GM12873 (cell line): ENCODE results near the gene DNTT.

ENCODE experiments used
- TF ChIP-seq, protein P1 (sequence below): IDR thresholded peaks from 2 replicates; pipeline ENCODE4 v1.5.1; 2012; ENCODE audit warnings: low read depth, mild to moderate bottlenecking, moderate library complexity, low read length, control low read depth; ENCODE audit not compliant: insufficient read depth; ENCODE audit errors: missing control alignments

Gene DNTT

GRCh38 chr10:96263176-96263575 lies 41.1 kb upstream of the DNTT start:
- TF ChIP-seq, protein P1, sequence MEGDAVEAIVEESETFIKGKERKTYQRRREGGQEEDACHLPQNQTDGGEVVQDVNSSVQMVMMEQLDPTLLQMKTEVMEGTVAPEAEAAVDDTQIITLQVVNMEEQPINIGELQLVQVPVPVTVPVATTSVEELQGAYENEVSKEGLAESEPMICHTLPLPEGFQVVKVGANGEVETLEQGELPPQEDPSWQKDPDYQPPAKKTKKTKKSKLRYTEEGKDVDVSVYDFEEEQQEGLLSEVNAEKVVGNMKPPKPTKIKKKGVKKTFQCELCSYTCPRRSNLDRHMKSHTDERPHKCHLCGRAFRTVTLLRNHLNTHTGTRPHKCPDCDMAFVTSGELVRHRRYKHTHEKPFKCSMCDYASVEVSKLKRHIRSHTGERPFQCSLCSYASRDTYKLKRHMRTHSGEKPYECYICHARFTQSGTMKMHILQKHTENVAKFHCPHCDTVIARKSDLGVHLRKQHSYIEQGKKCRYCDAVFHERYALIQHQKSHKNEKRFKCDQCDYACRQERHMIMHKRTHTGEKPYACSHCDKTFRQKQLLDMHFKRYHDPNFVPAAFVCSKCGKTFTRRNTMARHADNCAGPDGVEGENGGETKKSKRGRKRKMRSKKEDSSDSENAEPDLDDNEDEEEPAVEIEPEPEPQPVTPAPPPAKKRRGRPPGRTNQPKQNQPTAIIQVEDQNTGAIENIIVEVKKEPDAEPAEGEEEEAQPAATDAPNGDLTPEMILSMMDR: no peak

DNA sequence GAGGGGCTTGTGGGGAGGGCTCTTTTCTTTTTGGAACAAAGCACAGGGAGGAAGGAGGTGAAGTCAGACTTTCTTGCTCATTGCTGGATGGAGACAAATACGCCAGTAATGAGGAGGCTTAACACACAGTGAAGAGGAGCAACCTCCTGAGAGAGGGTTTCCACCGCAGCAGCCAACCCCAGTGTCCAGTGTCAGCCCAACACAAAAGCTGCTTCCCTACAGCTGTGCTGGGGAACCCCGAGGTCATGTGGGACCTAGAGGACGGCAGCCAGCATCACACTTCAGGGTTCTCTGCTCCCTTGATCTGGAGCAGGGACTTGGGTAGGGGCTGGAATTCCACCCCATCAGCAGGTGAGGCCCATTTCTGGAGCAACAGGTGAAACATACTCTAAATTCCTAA lies 40.6 kb upstream of the DNTT start:
- TF ChIP-seq, protein P1: no peak

- TF ChIP-seq, protein P1: no peak
These were observed 39.3 kb upstream of the DNTT start for GRCh38 chr10:96264938-96265337.

DNA sequence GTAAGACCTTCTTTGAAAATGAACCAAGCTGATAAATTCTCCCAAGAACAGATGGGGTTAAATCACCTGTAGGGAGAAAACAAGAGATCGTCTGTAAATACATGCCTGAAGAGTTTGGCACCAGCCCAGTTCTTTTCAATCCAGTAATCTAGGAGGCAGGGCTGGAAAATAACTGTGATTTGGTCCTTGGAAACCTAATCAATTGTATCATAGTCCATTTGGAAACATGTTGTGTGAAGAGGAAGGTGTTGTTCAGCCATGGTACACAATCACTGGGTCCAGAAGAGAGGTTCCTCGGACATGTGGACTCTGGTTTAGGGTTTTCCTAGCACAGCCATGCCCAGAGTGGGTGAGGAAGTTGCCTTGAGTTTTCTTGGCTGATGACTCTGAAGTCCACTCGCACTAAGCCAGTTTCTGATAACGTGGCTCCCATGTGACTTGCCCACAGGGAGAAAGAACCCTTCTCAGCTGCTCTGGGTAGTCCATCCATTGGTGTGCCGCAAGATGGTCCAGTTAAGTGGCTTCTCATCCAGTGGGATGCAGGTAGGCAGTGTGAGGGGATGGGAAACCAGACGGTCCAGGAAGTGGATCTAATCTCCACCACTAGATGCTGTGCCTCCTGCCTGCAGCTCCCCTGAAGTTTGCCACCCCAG lies 38.0 kb upstream of the DNTT start:
- TF ChIP-seq, protein P1: no peak

DNA sequence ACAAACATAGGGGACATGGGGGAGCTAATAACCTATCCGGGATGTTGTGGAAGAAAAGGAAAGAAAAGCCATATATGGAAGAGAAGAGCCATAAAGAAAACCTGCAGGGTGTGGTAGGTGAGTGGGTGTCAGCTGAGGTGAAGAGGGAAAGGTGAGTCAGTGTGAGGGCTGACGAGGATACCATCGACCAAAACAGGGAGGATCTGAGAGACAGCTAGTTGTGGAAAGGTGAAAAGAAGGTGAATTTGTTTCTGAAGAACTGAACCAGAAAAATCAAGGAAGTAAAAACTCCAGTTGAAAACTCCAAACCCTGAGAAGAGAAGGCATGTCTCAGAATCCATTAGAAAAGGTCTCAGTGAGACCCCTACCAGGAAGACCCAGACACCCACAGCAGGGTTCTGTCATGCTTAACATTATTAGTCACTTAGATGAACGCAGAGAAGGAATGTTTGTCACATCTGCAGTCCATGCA lies 37.0 kb upstream of the DNTT start:
- TF ChIP-seq, protein P1: no peak

DNA sequence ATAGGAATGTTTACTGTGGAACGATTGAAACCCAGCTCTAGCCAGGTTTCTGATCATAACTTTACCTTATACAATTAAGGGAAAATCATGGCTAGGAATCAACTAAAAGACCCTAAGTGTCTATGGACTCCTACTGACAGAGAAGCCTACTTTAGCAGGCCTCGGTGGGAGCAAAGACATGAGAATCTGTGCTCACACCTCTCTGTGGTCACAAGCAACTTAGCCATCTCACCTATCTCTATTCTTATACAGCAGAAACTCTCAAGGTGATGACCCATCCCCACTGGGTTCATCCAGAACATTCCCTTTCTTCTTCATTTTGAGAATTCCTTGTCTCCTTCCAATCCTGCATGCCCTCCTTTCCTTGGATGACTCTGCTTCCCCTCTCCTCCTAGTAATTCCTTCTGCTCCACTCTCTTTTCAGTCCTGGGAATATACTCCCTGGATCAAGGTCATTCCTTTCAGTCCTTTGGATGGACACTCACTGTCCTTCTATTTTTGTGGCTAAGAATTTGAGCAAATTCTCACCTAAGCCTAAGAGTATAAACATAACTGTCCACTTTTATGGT lies 35.8 kb upstream of the DNTT start:
- TF ChIP-seq, protein P1: no peak

DNA sequence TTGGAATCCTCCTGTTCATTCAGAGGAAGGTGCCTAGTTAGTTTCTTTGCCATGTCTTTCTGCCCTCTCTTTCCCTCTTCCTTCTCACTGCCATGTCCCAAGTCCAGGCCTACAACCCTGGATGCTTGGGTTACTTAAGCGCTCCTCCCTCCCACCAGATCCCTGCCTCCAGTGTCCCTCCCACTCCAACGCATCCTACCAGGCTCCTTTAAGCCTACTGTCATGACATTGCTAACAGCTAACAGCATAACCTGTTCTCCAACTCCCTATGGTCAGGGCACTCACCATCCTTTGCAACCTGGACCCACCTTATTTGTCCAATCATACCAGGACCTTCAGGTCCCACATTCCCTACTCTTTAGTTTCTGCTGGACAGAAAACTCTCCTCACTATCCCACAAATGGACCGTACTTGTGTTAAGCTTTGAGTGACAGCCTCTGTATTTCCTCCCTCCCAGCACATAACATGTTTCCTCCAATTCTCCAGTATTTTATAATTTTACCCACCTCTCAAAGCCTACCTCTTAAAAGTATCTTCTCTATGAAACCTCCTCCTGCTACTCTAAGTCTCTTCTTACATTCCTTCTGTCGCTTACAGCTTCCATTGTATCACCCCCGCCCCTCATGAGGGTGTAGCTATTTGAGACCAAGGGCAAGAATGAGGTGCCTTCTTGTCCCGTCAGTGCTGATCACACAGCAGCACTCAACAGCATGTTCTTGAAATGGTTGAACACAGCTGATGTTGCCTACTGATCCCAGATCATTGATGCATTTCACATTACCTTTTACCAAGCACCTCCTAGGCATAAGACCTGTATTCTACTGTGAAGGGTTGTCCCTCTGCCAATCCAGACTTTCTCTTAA lies 34.6 kb upstream of the DNTT start:
- TF ChIP-seq, protein P1: no peak
